Activated T-cell treated with anti-CD3 and anti-CD28 coated beads for 48 hours (primary cell): Measurements from ENCODE around the gene CNTNAP5.

Source experiments
- DNase-seq: peaks from one replicate; pipeline ENCODE4 v3.0.0-alpha.2; 2020; ENCODE audit warnings: low read depth

Gene CNTNAP5

GRCh38 chr2:124693156-124693555 lies 668.1 kb downstream of the CNTNAP5 start:
- no peak for DNase-seq

GRCh38 chr2:124698979-124699565 lies 674.0 kb downstream of the CNTNAP5 start:
- no peak for DNase-seq

GRCh38 chr2:124702777-124703176 lies 677.7 kb downstream of the CNTNAP5 start:
- DNase-seq, result no peak

GRCh38 chr2:124704071-124704925 lies 679.2 kb downstream of the CNTNAP5 start:
- DNase-seq, result no peak

- no peak for DNase-seq
Observed at GRCh38 chr2:124708661-124709060, 683.6 kb downstream of the CNTNAP5 start.

- DNase-seq, result no peak
Observed at GRCh38 chr2:124713969-124714368, 688.9 kb downstream of the CNTNAP5 start.

- DNase-seq, result no peak
Observed at GRCh38 chr2:124725187-124725586, 700.1 kb downstream of the CNTNAP5 start.

GRCh38 chr2:124740636-124741035 lies 715.5 kb downstream of the CNTNAP5 start:
- no peak for DNase-seq

DNA sequence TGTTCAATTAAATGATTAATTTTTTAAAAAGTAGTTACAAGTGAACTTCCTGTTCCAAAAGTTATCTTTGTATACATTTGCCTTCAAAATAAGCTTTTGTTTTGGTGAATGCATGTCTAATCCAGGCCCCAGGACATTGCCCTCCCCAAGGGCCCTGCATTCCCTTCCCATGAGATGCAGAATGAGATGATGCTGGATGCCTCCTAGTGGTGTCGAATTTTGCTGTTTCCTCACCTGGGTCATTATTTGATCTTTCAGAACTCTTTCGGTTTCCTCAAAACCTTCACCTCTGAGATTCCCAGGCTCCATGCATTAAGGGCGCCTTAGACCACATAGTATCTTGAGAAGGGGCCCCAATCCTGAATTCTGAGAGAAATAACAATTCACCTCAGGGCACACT lies 728.8 kb downstream of the CNTNAP5 start:
- no peak for DNase-seq

GRCh38 chr2:124755386-124755785 lies 730.3 kb downstream of the CNTNAP5 start:
- no peak for DNase-seq

DNA sequence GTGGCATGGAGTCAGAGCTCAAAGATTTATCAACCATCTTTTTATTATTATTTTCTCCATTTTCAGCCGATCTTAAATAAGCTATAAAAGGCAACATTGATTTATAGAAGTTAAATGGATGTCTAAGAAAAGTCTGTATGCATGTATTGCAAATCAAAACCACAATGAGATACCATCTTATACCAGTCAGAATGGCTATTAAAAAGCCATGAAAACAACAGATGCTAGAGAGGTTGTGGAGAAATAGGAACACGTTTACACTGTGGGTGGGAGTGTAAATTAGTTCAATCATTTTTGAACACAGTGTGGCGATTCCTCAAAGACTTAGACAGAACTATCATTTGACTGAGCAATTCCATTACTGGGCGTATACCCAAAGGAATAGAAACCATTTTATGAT lies 731.0 kb downstream of the CNTNAP5 start:
- no peak for DNase-seq

- DNase-seq, result no peak
Observed at GRCh38 chr2:124762388-124762787, 737.3 kb downstream of the CNTNAP5 start.

DNA sequence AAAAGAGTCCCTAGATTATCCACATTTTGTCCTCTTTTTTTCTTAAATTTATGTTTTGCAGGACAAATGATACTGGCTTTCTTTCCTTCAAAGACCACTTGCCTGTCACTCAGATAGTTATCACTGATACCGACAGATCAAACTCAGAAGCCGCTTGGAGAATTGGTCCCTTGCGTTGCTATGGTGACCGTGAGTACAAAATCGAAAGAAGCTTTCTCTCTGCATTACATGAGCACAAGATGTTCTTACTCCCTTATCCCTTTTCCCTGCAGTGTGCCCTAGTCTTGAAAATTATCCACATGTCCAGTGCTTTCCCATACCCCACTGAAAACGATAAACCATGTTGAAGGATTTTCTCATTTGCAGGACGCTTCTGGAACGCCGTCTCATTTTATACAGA lies 738.5 kb downstream of the CNTNAP5 start:
- no peak for DNase-seq

- DNase-seq, result no peak
Observed at GRCh38 chr2:124774781-124775180, 749.7 kb downstream of the CNTNAP5 start.

- DNase-seq, result no peak
Observed at GRCh38 chr2:124776332-124776731, 751.2 kb downstream of the CNTNAP5 start.

GRCh38 chr2:124778076-124778475 lies 753.0 kb downstream of the CNTNAP5 start:
- no peak for DNase-seq

GRCh38 chr2:124796647-124797046 lies 771.6 kb downstream of the CNTNAP5 start:
- DNase-seq, result no peak

- no peak for DNase-seq
Observed at GRCh38 chr2:124797049-124797448, 772.0 kb downstream of the CNTNAP5 start.

DNA sequence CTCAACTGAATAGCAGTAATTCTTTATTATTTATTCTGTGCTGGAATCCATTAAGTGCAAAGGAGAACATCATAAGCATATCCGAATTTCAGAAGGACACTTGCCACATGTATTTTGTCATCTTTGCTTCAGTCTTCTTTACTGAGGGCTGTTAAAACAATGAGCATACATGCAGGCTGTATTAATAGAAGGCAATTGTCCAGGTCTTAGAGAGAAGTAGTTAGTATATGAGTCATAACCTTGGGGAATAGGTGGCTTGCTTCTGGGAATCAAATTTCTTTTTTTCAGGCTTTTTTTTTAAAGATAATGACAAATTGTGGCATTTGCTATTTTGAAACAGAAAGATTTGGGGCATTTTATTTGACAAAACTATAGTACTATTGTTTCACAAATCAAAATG lies 773.5 kb downstream of the CNTNAP5 start:
- no peak for DNase-seq

GRCh38 chr2:124804014-124804940 lies 779.2 kb downstream of the CNTNAP5 start:
- DNase-seq, result no peak

GRCh38 chr2:124805060-124805459 lies 780.0 kb downstream of the CNTNAP5 start:
- DNase-seq, result no peak

DNA sequence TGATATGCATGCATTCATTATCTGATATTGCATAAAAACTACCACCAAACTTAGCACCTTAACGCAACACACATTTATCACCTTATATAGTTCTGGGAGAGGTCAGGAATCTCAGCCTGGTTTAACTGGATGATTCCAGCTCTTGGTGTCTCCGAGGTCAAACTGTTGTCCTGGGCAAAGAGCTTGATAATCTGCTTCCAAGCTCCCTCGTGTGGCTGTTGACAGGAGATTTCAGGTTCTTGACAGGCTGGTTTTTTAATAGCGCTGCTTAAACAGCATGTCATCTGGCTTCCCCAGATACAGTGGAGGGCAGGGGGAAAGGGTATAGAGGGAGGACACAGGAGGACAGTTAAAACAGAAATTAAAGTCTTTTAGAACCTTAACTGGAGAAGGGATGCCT lies 785.0 kb downstream of the CNTNAP5 start:
- no peak for DNase-seq
